Trophoblast cell (in vitro differentiated cells and primary cell): ENCODE results near the gene HK2.

Experiments used
- DNase-seq, 2 donors: peaks; one replicate each; pipeline ENCODE4 v3.0.0-alpha.2; 2016
- H2AFZ ChIP-seq: 2 replicates; pipeline ENCODE4 v1.6.1; 2013; ENCODE audit warnings: low read length, moderate library complexity, mild to moderate bottlenecking; ENCODE audit not compliant: insufficient read depth, poor library complexity
- H2AK5ac ChIP-seq: 2 replicates; pipeline ENCODE4 v1.6.1; 2013; ENCODE audit warnings: mild to moderate bottlenecking, low read length
- H2BK120ac ChIP-seq: 2 replicates; pipeline ENCODE4 v1.6.1; 2013; ENCODE audit warnings: low read length, mild to moderate bottlenecking, moderate library complexity; ENCODE audit not compliant: insufficient read depth, poor library complexity
- H2BK12ac ChIP-seq: 2 replicates; pipeline ENCODE4 v1.6.1; 2013; ENCODE audit warnings: mild to moderate bottlenecking, low read length, moderate library complexity
- H2BK5ac ChIP-seq: 2 replicates; pipeline ENCODE4 v1.6.1; 2013; ENCODE audit warnings: low read length, low read depth, moderate library complexity, mild to moderate bottlenecking; ENCODE audit not compliant: poor library complexity
- H3K14ac ChIP-seq: 2 replicates; pipeline ENCODE4 v1.6.1; 2013; ENCODE audit warnings: mild to moderate bottlenecking, low read length
- H3K18ac ChIP-seq: 2 replicates; pipeline ENCODE4 v1.6.1; 2013; ENCODE audit warnings: mild to moderate bottlenecking, low read length
- H3K23ac ChIP-seq: 2 replicates; pipeline ENCODE4 v1.6.1; 2013; ENCODE audit warnings: low read length
- H3K27ac ChIP-seq: 2 replicates; pipeline ENCODE4 v1.5.1; 2013; ENCODE audit warnings: low read depth, mild to moderate bottlenecking, inconsistent platforms, low read length, moderate library complexity
- H3K27me3 ChIP-seq: 2 replicates; pipeline ENCODE4 v1.6.1; 2013; ENCODE audit warnings: inconsistent platforms, mild to moderate bottlenecking, low read length, moderate library complexity; ENCODE audit not compliant: insufficient read depth
- H3K36me3 ChIP-seq, 2 experiments: 1 replicate in 1 of 2; 2 replicates in 1 of 2; pipeline ENCODE4 v1.6.1; 2013; ENCODE audit warnings: low read length in 2 of 2, mild to moderate bottlenecking in 2 of 2, moderate library complexity in 1 of 2; ENCODE audit not compliant: insufficient read depth in 2 of 2, control insufficient read depth in 1 of 2
- H3K4ac ChIP-seq: 2 replicates; pipeline ENCODE4 v1.6.1; 2013; ENCODE audit warnings: low read depth, mild to moderate bottlenecking, low read length, moderate library complexity
- H3K4me1 ChIP-seq, 2 experiments: 1 replicate in 1 of 2; 2 replicates in 1 of 2; pipeline ENCODE4 v1.6.1; 2013; ENCODE audit warnings: low read length in 2 of 2, mild to moderate bottlenecking in 2 of 2, moderate library complexity in 1 of 2; ENCODE audit not compliant: insufficient read depth in 2 of 2, control insufficient read depth in 1 of 2
- H3K4me2 ChIP-seq: 2 replicates; pipeline ENCODE4 v1.6.1; 2013; ENCODE audit warnings: inconsistent platforms, mild to moderate bottlenecking, low read length, moderate library complexity
- H3K4me3 ChIP-seq: 2 replicates; pipeline ENCODE4 v1.5.1; 2013; ENCODE audit warnings: mild to moderate bottlenecking, low read depth, low read length, inconsistent platforms
- H3K79me1 ChIP-seq: one replicate; pipeline ENCODE4 v1.6.1; 2013; ENCODE audit warnings: low read length
- H3K79me2 ChIP-seq: 2 replicates; pipeline ENCODE4 v1.6.1; 2013; ENCODE audit warnings: low read length, mild to moderate bottlenecking; ENCODE audit not compliant: control insufficient read depth, insufficient read depth, poor library complexity
- H3K9ac ChIP-seq: 2 replicates; pipeline ENCODE4 v1.6.1; 2013; ENCODE audit warnings: mild to moderate bottlenecking, low read length
- H3K9me3 ChIP-seq: 2 replicates; pipeline ENCODE4 v1.6.1; 2013; ENCODE audit warnings: low read depth, mild to moderate bottlenecking, control low read depth, inconsistent platforms, low read length; ENCODE audit not compliant: insufficient read depth
- H4K12ac ChIP-seq: 2 replicates; pipeline ENCODE4 v1.6.1; 2013; ENCODE audit warnings: low read depth, mild to moderate bottlenecking, low read length, moderate library complexity
- H4K8ac ChIP-seq: 2 replicates; pipeline ENCODE4 v1.6.1; 2013; ENCODE audit warnings: low read depth, mild to moderate bottlenecking, low read length, moderate library complexity
- H4K91ac ChIP-seq: one replicate; pipeline ENCODE4 v1.6.1; 2013; ENCODE audit warnings: low read depth, mild to moderate bottlenecking, low read length, moderate library complexity
- WGBS: extraction: QIAGEN DNeasy Blood & Tissue Kit; methylation state at CpG from one replicate; pipeline ENCODE4 v1.1.7; 2013; ENCODE audit warnings: missing lambda C conversion rate; ENCODE audit not compliant: insufficient read length, insufficient coverage; ENCODE audit errors: extremely low coverage; 5-methylcytosine and 5-hydroxymethylcytosine counted together

Gene HK2

DNA sequence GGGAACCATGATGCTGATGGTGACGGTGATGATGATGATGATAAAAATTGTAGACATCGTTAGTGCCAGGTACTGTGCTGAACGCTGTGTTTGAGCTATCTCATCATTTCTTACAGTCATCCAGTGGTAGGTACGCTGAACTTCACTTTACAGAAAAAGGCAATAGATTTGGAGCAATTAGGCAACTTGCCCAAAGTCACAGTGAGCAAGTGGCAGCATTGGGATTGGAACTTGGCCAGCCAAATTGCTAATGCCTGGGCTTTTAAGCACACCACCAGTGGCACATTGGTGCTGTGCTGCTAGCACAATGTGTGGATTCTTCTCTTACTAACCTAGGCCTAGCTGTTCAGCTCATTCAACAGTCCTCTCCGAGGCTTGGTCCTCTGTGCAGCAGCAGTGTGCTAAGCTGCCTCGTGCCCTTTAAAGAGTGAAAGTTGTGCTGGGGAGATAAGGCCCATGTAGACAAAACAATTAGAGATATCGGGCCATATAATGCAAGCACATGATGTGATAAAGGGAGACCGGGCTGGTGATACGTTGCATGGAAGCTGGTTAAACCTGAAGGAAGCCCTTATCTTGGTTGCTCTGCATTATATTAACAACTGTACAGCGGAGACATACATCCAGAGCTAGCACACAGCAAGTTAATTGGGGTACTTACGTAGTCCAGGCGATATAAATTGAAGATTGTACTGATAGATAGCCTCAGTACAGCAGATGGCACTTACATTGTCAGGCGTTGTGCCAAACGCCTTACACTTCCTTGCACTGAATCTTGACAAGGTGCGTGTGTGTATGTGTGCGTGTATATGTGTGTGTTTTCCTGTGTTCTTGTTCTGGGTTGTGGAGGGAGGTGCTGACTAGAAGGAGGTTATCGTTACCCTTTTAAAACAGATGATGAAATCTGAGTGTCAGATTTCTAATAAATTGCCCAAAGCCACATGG lies 28.4 kb downstream of the HK2 start:
- Histone ChIP-seq H4K91ac (no peak overlapping the region), H4K8ac (no peak overlapping the region), H3K79me2 (no peaks in the 10 kb centered on the region), H3K27ac (no peak overlapping the region), H2AFZ (no peak overlapping the region), H3K4me1 (peaks cover 20 to 23% of the 10 kb centered on the region in 2 experiments), H4K12ac (no peak overlapping the region), H2BK5ac (no peak overlapping the region), H3K79me1 (peaks cover 1% of the 10 kb centered on the region), H3K9me3 (no peaks in the 10 kb centered on the region), H3K27me3 (no peaks in the 10 kb centered on the region), H3K23ac (no peak overlapping the region), H2AK5ac (peak overlapping the region; percentile 20), H2BK120ac (no peak overlapping the region), H3K36me3 (no peaks in the 10 kb centered on the region), H3K4ac (no peak overlapping the region), H3K9ac (no peak overlapping the region), H3K4me3 (no peak overlapping the region), H3K18ac (no peak overlapping the region), H3K14ac (no peak overlapping the region), H2BK12ac (no peak overlapping the region), H3K4me2 (no peak overlapping the region)
- WGBS, result no CpG with 5 or more reads among the region's 17 CpGs
- DNase-seq, result no peak

DNA sequence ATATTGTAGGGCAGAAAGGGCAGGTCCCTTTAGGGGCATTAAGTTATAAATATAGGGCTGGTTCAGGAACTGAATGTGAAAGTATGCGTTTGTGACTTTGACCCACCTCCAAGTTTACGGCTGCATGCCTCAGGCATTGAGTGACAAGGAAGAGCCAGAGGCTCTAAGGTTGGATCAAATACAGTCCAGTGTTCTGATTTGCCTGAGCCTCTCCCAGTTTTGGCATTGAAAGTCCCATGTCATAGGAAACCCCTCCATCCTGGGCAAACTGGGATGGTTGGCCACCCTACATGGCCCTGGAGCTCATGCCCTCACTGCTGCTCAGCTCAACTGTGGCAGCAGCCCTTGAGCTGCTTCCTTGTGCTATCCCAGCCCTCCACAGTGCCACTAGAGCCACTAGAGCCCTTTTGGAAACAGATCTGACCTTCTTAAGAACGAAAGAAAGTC lies 29.9 kb downstream of the HK2 start:
- no peaks in the 10 kb centered on the region for H3K9me3 ChIP-seq
- no peak overlapping the region for H3K27ac ChIP-seq
- no peak overlapping the region for H3K4me3 ChIP-seq
- H4K8ac ChIP-seq, result no peak overlapping the region
- no peak overlapping the region for H4K12ac ChIP-seq
- no peak overlapping the region for H3K23ac ChIP-seq
- no peak overlapping the region for H4K91ac ChIP-seq
- no peak overlapping the region for H3K18ac ChIP-seq
- H3K79me2 ChIP-seq, result no peaks in the 10 kb centered on the region
- no peak overlapping the region for H3K4ac ChIP-seq
- no peak overlapping the region for H3K9ac ChIP-seq
- no peak overlapping the region for H2BK5ac ChIP-seq
- peak in 1 of 2 donors; percentile 37 for DNase-seq
- no peak overlapping the region for H3K14ac ChIP-seq
- H2AFZ ChIP-seq, result no peak overlapping the region
- no peak overlapping the region for H3K4me2 ChIP-seq
- H2BK120ac ChIP-seq, result no peak overlapping the region
- H2AK5ac ChIP-seq, result no peak overlapping the region
- WGBS, result no CpG with 5 or more reads among the region's 3 CpGs
- no peaks in the 10 kb centered on the region for H3K36me3 ChIP-seq
- H3K27me3 ChIP-seq, result no peaks in the 10 kb centered on the region
- no peak overlapping the region for H2BK12ac ChIP-seq
- peaks cover 24 to 31% of the 10 kb centered on the region in 2 experiments for H3K4me1 ChIP-seq
- H3K79me1 ChIP-seq, result peaks cover 1% of the 10 kb centered on the region

DNA sequence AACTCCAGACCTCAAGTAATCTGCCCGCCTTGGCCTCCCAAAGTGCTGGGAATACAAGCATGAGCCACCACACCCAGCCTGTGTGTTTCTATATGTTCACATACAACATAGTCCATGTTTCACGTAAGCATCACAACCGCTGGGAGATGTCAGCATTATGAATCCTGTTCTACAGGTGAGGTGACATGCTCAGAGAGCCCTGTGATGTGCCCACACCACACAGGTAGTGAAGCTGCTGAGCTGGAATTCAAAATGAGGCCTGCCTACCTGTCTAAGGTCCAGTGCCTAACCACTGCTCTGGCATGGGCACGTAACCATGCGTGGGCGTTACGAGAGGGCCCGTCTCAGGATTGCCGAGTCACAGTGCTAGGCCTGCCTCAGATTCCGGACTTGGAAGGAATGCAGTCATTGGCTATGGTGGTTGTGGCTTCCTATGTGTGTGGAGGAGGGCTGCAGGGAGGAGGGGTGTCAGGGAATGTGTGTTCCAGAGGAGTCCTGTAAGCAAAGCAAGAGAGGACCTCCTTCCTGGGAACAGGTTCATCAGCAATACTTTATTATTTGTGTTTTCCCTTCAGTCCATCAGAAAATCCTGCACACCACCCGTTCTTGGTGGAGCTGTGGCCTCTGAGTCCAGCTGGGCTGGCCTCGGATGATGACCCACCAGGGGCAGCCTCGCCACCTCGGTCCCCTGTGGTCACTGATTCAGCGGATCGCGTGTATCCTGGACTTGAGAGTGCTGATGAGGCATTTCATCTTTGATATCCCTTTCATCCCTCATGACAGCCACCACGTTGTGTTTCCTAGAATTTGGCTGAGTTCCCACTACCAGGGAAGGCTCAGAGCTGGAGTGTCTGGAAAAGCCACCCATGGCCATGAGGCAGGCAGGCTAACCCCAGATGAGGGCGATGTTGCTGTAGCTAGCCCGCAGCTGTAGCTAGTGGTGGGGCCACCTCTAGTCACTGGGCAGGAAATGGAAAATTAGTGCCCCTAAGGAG lies 31.1 kb downstream of the HK2 start:
- peak overlapping the region; percentile 2 for H2BK120ac ChIP-seq
- peak overlapping the region; percentile 5 for H4K91ac ChIP-seq
- H3K18ac ChIP-seq, result peak overlapping the region; percentile 1
- H3K36me3 ChIP-seq, result no peaks in the 10 kb centered on the region
- DNase-seq, result peak; percentile 45 to 94
- H3K79me1 ChIP-seq, result peaks cover 1% of the 10 kb centered on the region
- H2AFZ ChIP-seq, result no peak overlapping the region
- no peak overlapping the region for H2AK5ac ChIP-seq
- no peak overlapping the region for H2BK5ac ChIP-seq
- H3K4me2 ChIP-seq, result no peak overlapping the region
- no peak overlapping the region for H4K12ac ChIP-seq
- H3K27ac ChIP-seq, result no peak overlapping the region
- no peaks in the 10 kb centered on the region for H3K9me3 ChIP-seq
- H3K23ac ChIP-seq, result no peak overlapping the region
- H2BK12ac ChIP-seq, result peak overlapping the region; percentile 35
- H3K4ac ChIP-seq, result no peak overlapping the region
- no peaks in the 10 kb centered on the region for H3K79me2 ChIP-seq
- no peak overlapping the region for H3K4me3 ChIP-seq
- no CpG with 5 or more reads among the region's 20 CpGs for WGBS
- H3K4me1 ChIP-seq, result peaks cover 24 to 31% of the 10 kb centered on the region in 2 experiments
- H3K27me3 ChIP-seq, result no peaks in the 10 kb centered on the region
- H3K14ac ChIP-seq, result no peak overlapping the region
- no peak overlapping the region for H4K8ac ChIP-seq
- no peak overlapping the region for H3K9ac ChIP-seq
